Measurements from ENCODE around the gene NNMT. TPM values are rescaled to one million over a fixed set of nuclear protein-coding genes. Genes with fewer than 3 reads are reported as not detected.

Gene NNMT
- polyA plus RNA-seq, 1 donor from 2014 or later, result not detected

- no peak overlapping the region for H3K4me2 ChIP-seq (ENCODE audit: low read length)
- no peak overlapping the region for H2AFZ ChIP-seq (ENCODE audit: low read depth, low read length)
- H3K27ac ChIP-seq (ENCODE audit: low read length), result no peak overlapping the region
- H4K20me1 ChIP-seq (ENCODE audit: insufficient read depth), result no peaks in the 10 kb centered on the region
- H3K27me3 ChIP-seq (ENCODE audit: insufficient read depth, low read depth, low read length), result no peaks in the 10 kb centered on the region
- H3F3A ChIP-seq (ENCODE audit: insufficient read depth, low read length, poor library complexity, severe bottlenecking), result no peaks in the 10 kb centered on the region
- TF ChIP-seq MXI1 (conservative IDR thresholded peaks at IDR 0.05; ENCODE audit: poor library complexity, severe bottlenecking), result no peak
- TF ChIP-seq CTCF (IDR thresholded peaks at IDR 0.05; ENCODE audit: poor library complexity, severe bottlenecking), result no peak
- no peak for TF ChIP-seq POLR2AphosphoS5 (IDR thresholded peaks at IDR 0.05)
- TF ChIP-seq TAF1 (IDR thresholded peaks at IDR 0.05; ENCODE audit: low read depth), result no peak
- no peak for TF ChIP-seq EP300 (conservative IDR thresholded peaks at IDR 0.05; ENCODE audit: poor library complexity, severe bottlenecking)
- no peak for TF ChIP-seq SMC3 (conservative IDR thresholded peaks at IDR 0.05; ENCODE audit: poor library complexity)
- TF ChIP-seq REST (IDR thresholded peaks at IDR 0.05; ENCODE audit: borderline replicate concordance), result no peak
- no peak for TF ChIP-seq EZH2 (IDR thresholded peaks at IDR 0.05; ENCODE audit: borderline replicate concordance, insufficient read depth, low read length, poor library complexity, severe bottlenecking)
- no peak for TF ChIP-seq RAD21 (conservative IDR thresholded peaks at IDR 0.05)
- H3K36me3 ChIP-seq (ENCODE audit: insufficient read depth, low read length), result no peaks in the 10 kb centered on the region
- H3K9ac ChIP-seq (ENCODE audit: low read length), result no peak overlapping the region
- H3K4me3 ChIP-seq (ENCODE audit: low read length), result no peak overlapping the region
- H3K9me2 ChIP-seq (ENCODE audit: insufficient read depth, low read length), result no peaks in the 10 kb centered on the region
- no peaks in the 10 kb centered on the region for H3K79me2 ChIP-seq (replicated peaks; ENCODE audit: insufficient read depth, low read length)
- H3K9me3 ChIP-seq (ENCODE audit: low read length), result no peaks in the 10 kb centered on the region
These were observed 24.9 kb upstream of the NNMT start for GRCh38 chr11:114271316-114271715.

GRCh38 chr11:114272311-114272710 is 23.9 kb upstream of the NNMT start:
- H4K20me1 ChIP-seq (ENCODE audit: insufficient read depth), result no peaks in the 10 kb centered on the region
- no peaks in the 10 kb centered on the region for H3K27me3 ChIP-seq (ENCODE audit: insufficient read depth, low read depth, low read length)
- H3K27ac ChIP-seq (ENCODE audit: low read length), result no peak overlapping the region
- H3K4me3 ChIP-seq (ENCODE audit: low read length), result no peak overlapping the region
- H3K9ac ChIP-seq (ENCODE audit: low read length), result no peak overlapping the region
- no peaks in the 10 kb centered on the region for H3K9me2 ChIP-seq (ENCODE audit: insufficient read depth, low read length)
- H3K79me2 ChIP-seq (replicated peaks; ENCODE audit: insufficient read depth, low read length), result no peaks in the 10 kb centered on the region
- TF ChIP-seq CTCF (IDR thresholded peaks at IDR 0.05; ENCODE audit: poor library complexity, severe bottlenecking), result no peak
- TF ChIP-seq EP300 (conservative IDR thresholded peaks at IDR 0.05; ENCODE audit: poor library complexity, severe bottlenecking), result no peak
- no peaks in the 10 kb centered on the region for H3K36me3 ChIP-seq (ENCODE audit: insufficient read depth, low read length)
- no peak overlapping the region for H3K4me2 ChIP-seq (ENCODE audit: low read length)
- H2AFZ ChIP-seq (ENCODE audit: low read depth, low read length), result no peak overlapping the region
- no peaks in the 10 kb centered on the region for H3K9me3 ChIP-seq (ENCODE audit: low read length)
- H3F3A ChIP-seq (ENCODE audit: insufficient read depth, low read length, poor library complexity, severe bottlenecking), result no peaks in the 10 kb centered on the region
